AG04450 (cell line): ENCODE data around the gene LBH. TPM values are rescaled to one million over a fixed set of nuclear protein-coding genes. Genes with fewer than 3 reads are reported as not detected.

Source experiments
- CTCF ChIA-PET: fragments of 300-600, 350-600 bp; formaldehyde crosslinking; extraction: SDS; loops from one replicate; lab custom pipeline; 2022; ENCODE audit warnings: antibody characterized with exemption, inconsistent platforms; lab: Charles Lee
- POLR2A ChIA-PET: fragments of 350-600 bp; formaldehyde crosslinking; extraction: SDS; loops from one replicate; lab custom pipeline; 2021; ENCODE audit warnings: antibody characterized with exemption, inconsistent platforms; lab: Yijun Ruan, JAX
- DNase-seq: peaks from one replicate; pipeline ENCODE4 v3.0.0-alpha.2; 2011; ENCODE audit warnings: low read depth, low spot score
- H3K27ac ChIP-seq: one replicate; pipeline ENCODE4 v1.5.1; 2012; ENCODE audit warnings: low read depth, low read length, control low read depth
- H3K27me3 ChIP-seq: one replicate; pipeline ENCODE4 v1.6.0; 2012; ENCODE audit warnings: low read length; ENCODE audit not compliant: control insufficient read depth, insufficient read depth
- H3K4me3 ChIP-seq: 2 replicates; pipeline ENCODE4 v1.5.1; 2011; ENCODE audit warnings: mild to moderate bottlenecking, low read depth, low read length, control low read depth
- H3K9me3 ChIP-seq: 2 replicates; pipeline ENCODE4 v1.5.1; 2012; ENCODE audit warnings: low read length; ENCODE audit not compliant: control insufficient read depth, insufficient read depth
- polyA plus RNA-seq: library from polyadenylated mRNA; depleted of rRNA; stranded (reverse); fragments of >200 nt; gene quantifications from 2 replicates; pipeline ENCODE4 v1.2.3, GENCODE V29; 2011
- TF ChIP-seq, protein P1 (sequence below): IDR thresholded peaks from 2 replicates; pipeline ENCODE4 v1.5.1; 2011; ENCODE audit warnings: low read depth, low read length, control low read depth, inconsistent platforms

LBH gene
- polyA plus RNA-seq, 1 experiment: 381 TPM

DNA sequence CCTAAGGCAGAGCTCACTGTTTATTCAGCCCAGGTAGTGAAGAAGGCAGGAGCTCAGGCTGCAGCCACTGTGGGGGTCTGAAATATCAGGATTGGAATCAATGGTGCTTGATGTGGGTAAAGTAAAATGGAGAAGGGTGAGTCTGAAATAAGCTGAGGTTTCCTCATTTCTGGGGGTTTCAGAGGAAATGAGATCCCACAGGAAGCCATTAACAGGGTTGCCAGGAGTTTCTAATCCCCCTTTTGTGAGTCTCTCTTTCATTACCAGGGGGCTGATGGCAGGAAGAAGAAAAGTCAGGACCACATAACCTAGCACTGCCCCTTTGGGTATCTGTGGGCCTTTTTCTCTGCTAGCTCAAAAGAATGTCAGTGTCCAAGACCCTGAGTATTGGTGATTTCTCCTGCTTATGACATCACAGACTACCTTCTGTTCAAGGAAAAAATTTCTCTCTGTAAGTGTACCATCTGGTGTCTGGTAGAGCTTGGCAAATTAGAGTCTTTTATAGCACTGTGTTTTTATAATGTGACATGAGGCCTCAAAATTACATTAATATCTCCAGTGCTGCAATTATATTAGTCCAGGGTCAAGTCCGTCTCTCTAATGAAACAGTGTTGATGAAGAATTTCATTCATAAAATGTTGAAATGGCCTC lies 56.0 kb downstream of the LBH start:
- no peak overlapping the region for H3K27ac ChIP-seq
- no peak overlapping the region for H3K4me3 ChIP-seq
- no peaks in the 10 kb centered on the region for H3K9me3 ChIP-seq
- DNase-seq: no peak
- CTCF ChIA-PET: interaction anchor here (1.2 to 3.3 kb wide), 5 partner anchors 10 to 424 kb away, joined by 3 to 12 read pairs (median 5); no protein-coding TSS in a partner anchor
- no peaks in the 10 kb centered on the region for H3K27me3 ChIP-seq
- POLR2A ChIA-PET: interaction anchor here (0.9 to 1.7 kb wide), 2 partner anchors 44 to 54 kb away, joined by 4 to 9 read pairs; no protein-coding TSS in a partner anchor
- TF ChIP-seq, protein P1, sequence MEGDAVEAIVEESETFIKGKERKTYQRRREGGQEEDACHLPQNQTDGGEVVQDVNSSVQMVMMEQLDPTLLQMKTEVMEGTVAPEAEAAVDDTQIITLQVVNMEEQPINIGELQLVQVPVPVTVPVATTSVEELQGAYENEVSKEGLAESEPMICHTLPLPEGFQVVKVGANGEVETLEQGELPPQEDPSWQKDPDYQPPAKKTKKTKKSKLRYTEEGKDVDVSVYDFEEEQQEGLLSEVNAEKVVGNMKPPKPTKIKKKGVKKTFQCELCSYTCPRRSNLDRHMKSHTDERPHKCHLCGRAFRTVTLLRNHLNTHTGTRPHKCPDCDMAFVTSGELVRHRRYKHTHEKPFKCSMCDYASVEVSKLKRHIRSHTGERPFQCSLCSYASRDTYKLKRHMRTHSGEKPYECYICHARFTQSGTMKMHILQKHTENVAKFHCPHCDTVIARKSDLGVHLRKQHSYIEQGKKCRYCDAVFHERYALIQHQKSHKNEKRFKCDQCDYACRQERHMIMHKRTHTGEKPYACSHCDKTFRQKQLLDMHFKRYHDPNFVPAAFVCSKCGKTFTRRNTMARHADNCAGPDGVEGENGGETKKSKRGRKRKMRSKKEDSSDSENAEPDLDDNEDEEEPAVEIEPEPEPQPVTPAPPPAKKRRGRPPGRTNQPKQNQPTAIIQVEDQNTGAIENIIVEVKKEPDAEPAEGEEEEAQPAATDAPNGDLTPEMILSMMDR: no peak

DNA sequence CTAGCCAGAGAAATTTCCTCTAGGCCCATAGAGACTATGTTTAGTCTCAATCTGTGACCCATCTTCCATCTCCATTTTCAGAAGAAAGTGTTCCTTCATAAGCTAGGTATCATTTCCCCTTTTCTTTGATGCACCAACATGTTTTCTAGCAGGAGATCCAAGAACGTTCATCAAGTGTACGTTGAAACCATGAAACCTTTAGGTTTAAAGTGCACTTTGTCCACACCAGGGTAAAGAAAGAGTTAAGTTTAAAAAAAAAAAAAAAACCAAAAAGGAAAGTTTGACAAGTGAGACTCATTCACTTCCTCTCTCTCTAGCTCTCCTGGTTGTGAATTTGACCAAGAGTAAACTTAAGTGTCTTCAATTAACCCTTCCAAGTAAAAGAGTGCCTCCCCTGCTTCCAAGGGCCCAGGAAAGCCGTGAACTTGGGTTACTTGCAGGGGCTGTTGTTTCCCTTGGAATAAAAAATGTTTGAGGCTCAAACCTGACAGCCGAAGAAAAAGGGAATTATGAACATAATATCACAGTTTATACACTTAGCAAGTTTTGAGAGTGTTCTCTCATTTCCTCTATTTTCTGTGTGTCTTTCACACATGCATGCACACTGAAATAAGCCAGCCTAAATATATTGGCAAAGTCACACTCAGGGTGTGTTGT lies 56.7 kb downstream of the LBH start:
- TF ChIP-seq, protein P1: no peak
- no peaks in the 10 kb centered on the region for H3K9me3 ChIP-seq
- H3K4me3 ChIP-seq: no peak overlapping the region
- CTCF ChIA-PET: interaction anchor here (1.2 to 3.3 kb wide), 5 partner anchors 11 to 423 kb away, joined by 3 to 12 read pairs (median 5); no protein-coding TSS in a partner anchor
- POLR2A ChIA-PET: interaction anchor here (0.7 to 1.7 kb wide), 3 partner anchors 15 to 55 kb away, joined by 3 to 9 read pairs (median 4); no protein-coding TSS in a partner anchor
- DNase-seq: no peak
- H3K27me3 ChIP-seq: no peaks in the 10 kb centered on the region
- H3K27ac ChIP-seq: no peak overlapping the region

DNA sequence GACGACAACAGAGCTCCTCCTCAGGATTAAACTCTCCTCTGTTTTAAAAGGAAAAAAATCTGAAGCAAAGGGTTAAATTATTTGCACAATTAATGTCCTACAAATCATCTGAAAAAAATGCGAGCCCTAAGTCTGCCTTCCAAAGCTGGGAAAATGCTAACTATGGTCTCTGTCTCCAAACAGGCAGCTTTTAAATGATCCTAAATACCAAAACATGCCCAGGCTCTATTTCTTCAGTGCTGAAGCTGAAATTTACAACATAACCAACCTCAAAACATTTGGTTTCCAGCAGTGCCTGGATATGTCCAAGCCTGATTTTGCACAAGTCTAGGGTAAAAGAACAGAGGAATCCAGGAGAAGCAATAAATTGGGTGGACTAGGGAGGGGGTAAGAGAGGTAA lies 57.2 kb downstream of the LBH start:
- no peak for DNase-seq
- CTCF ChIA-PET: interaction anchor here (1.2 to 3.3 kb wide), 3 partner anchors 49 to 423 kb away, joined by 4 to 12 read pairs (median 12); no protein-coding TSS in a partner anchor

DNA sequence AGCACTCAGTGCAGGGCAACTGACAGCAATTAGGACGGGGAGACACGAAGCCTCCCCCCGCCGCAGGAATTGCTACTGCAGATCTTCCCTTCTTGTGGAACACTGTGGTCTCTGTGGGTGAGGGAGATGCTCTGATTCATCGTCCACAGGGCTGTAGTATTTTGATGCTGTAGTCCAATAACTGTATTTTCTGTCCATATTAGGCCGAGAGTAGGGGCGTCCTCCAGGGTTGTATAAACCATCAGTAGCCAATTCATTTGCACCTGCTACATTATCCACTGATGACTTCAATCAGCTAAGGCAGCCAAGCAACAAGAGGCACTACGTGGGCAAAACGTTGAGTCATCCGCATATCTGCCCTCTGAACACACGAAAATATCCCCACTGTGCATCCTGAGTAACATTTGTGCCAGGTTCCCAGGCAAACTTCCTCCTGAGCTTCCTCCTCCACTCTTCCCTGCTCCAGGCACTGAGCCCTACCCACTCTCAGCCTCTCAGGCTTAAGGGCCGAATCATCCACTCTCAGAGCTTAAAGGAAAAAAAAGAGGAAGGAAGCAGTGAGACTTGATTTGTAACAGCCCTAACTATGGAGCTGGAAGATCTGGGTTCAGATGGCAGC lies 62.1 kb downstream of the LBH start:
- ChIA-PET CTCF (interaction anchor here (0.7 to 1.2 kb wide), 5 partner anchors 128 to 421 kb away, joined by 3 to 9 read pairs (median 5); no protein-coding TSS in a partner anchor), POLR2A (interaction anchor here (0.6 to 2.7 kb wide), 24 partner anchors 8 to 211 kb away, joined by 3 to 42 read pairs (median 4); partner anchors contain the start of gene LBH)
- peak; percentile 98 for DNase-seq
- peak overlapping the region; percentile 96 for H3K27ac ChIP-seq
- TF ChIP-seq, protein P1: no peak
- no peak overlapping the region for H3K4me3 ChIP-seq
- H3K27me3 ChIP-seq: no peaks in the 10 kb centered on the region
- H3K9me3 ChIP-seq: peaks cover 3% of the 10 kb centered on the region

More for the DNA sequence above, 57.2 kb downstream of the LBH start:
- POLR2A ChIA-PET: interaction anchor here (0.7 to 1.7 kb wide), 2 partner anchors 15 to 55 kb away, joined by 3 to 9 read pairs; no protein-coding TSS in a partner anchor
- Histone ChIP-seq H3K27me3 (no peaks in the 10 kb centered on the region), H3K9me3 (no peaks in the 10 kb centered on the region), H3K4me3 (no peak overlapping the region), H3K27ac (no peak overlapping the region)
- TF ChIP-seq, protein P1: no peak
